HepG2 (cell line): ENCODE measurements around the gene SLC9B2. TPM values are rescaled to one million over a fixed set of nuclear protein-coding genes. Genes with fewer than 3 reads are reported as not detected.

Experiments
- CHD2 ChIP-seq: IDR thresholded peaks from 2 replicates; pipeline ENCODE4 v1.6.1; 2011; ENCODE audit warnings: low read depth, low read length, improper control_type of control experiment
- HDAC2 ChIP-seq: sonication (generic); formaldehyde crosslinking; IDR thresholded peaks from 2 replicates; pipeline ENCODE4 v1.4.0; 2020; ENCODE audit warnings: missing genetic modification reagents
- KLF15 ChIP-seq: sonication (generic); formaldehyde crosslinking; IDR thresholded peaks from 2 replicates; pipeline ENCODE4 v1.8.1; 2023; ENCODE audit warnings: borderline replicate concordance, mild to moderate bottlenecking, inconsistent platforms, missing genetic modification reagents, mixed read lengths
- MED1 ChIP-seq: sonication (generic); formaldehyde crosslinking; IDR thresholded peaks from 2 replicates; pipeline ENCODE4 v1.4.0; 2020; ENCODE audit warnings: missing genetic modification reagents
- MED13 ChIP-seq: sonication (generic); formaldehyde crosslinking; IDR thresholded peaks from 2 replicates; pipeline ENCODE4 v1.5.0; 2020; ENCODE audit warnings: missing genetic modification reagents
- MEF2D ChIP-seq: sonication (generic); formaldehyde crosslinking; IDR thresholded peaks from 2 replicates; pipeline ENCODE4 v1.5.1; 2020; ENCODE audit warnings: mild to moderate bottlenecking, missing genetic modification reagents
- MTA3 ChIP-seq: sonication (generic); formaldehyde crosslinking; IDR thresholded peaks from 2 replicates; pipeline ENCODE4 v1.4.0; 2020; ENCODE audit warnings: missing genetic modification reagents
- NONO ChIP-seq, 2 experiments: fragments of 450-650 bp in 1 of 2; sonication (generic) in 1 of 2; formaldehyde crosslinking in 1 of 2; IDR thresholded peaks in 1 of 2; conservative IDR thresholded peaks in 1 of 2; 2 replicates each; pipeline versions ENCODE4 v1.6.1 to v1.8.0; 2017 to 2022; ENCODE audit warnings: mild to moderate bottlenecking in 1 of 2, missing genetic modification reagents in 1 of 2, moderate library complexity in 1 of 2
- NPAS2 ChIP-seq: sonication (generic); formaldehyde crosslinking; IDR thresholded peaks from 2 replicates; pipeline ENCODE4 v1.8.0; 2022; ENCODE audit warnings: mild to moderate bottlenecking, missing genetic modification reagents, borderline replicate concordance
- NR2C2 ChIP-seq: sonication (generic); formaldehyde crosslinking; IDR thresholded peaks from 2 replicates; pipeline ENCODE4 v1.4.0; 2020; ENCODE audit warnings: missing genetic modification reagents, mild to moderate bottlenecking, moderate library complexity, borderline replicate concordance
- PHF20 ChIP-seq: sonication (generic); formaldehyde crosslinking; IDR thresholded peaks from 2 replicates; pipeline ENCODE4 v1.5.0; 2020; ENCODE audit warnings: mild to moderate bottlenecking, missing genetic modification reagents
- PTBP1 ChIP-seq: fragments of 200-400 bp; formaldehyde crosslinking; IDR thresholded peaks from 2 replicates; pipeline ENCODE4 v1.6.1; 2018; ENCODE audit warnings: low read length, low read depth; ENCODE audit not compliant: poor library complexity, severe bottlenecking
- SALL2 ChIP-seq: sonication (generic); formaldehyde crosslinking; IDR thresholded peaks from 2 replicates; pipeline ENCODE4 v1.8.1; 2023; ENCODE audit warnings: mild to moderate bottlenecking, missing genetic modification reagents, inconsistent platforms
- ZBTB7A ChIP-seq: sonication (generic); formaldehyde crosslinking; IDR thresholded peaks from 2 replicates; pipeline ENCODE4 v1.8.0; 2022; ENCODE audit warnings: mild to moderate bottlenecking, missing genetic modification reagents
- ZFP1 ChIP-seq: IDR thresholded peaks from 2 replicates; pipeline ENCODE4 v1.6.1; 2016
- ZNF260 ChIP-seq: sonication (generic); formaldehyde crosslinking; IDR thresholded peaks from 2 replicates; pipeline ENCODE4 v1.4.0; 2020; ENCODE audit warnings: missing genetic modification reagents, low read depth, mild to moderate bottlenecking, borderline replicate concordance
- ZNF382 ChIP-seq: sonication (generic); formaldehyde crosslinking; IDR thresholded peaks from 2 replicates; pipeline ENCODE4 v1.5.0; 2020; ENCODE audit warnings: missing genetic modification reagents, mild to moderate bottlenecking, borderline replicate concordance
- ZNF431 ChIP-seq: sonication (generic); formaldehyde crosslinking; IDR thresholded peaks from 2 replicates; pipeline ENCODE4 v1.9.0; 2022; ENCODE audit warnings: missing genetic modification reagents, low read depth, mild to moderate bottlenecking, borderline replicate concordance
- ZNF552 ChIP-seq: sonication (generic); formaldehyde crosslinking; IDR thresholded peaks from 2 replicates; pipeline ENCODE4 v1.9.0; 2022; ENCODE audit warnings: missing genetic modification reagents, mild to moderate bottlenecking, borderline replicate concordance
- ZNF792 ChIP-seq: IDR thresholded peaks from 2 replicates; pipeline ENCODE4 v1.6.1; 2016
- ZNF83 ChIP-seq: sonication (generic); formaldehyde crosslinking; IDR thresholded peaks from 2 replicates; pipeline ENCODE4 v1.4.0; 2020; ENCODE audit warnings: missing genetic modification reagents, mild to moderate bottlenecking, borderline replicate concordance
- polyA plus RNA-seq, 8 experiments: library from polyadenylated mRNA; depleted of rRNA in 3 of 8; stranded (reverse) in 7 of 8; unstranded in 1 of 8; fragments of >200 nt; fragmentation: Illumina TruSeq in 4 of 8; extraction: Trizol in 4 of 8; gene quantifications; 2 replicates each; pipeline versions ENCODE4 v1.2.1 to v1.2.3, GENCODE V29; 2011 to 2016; ENCODE audit warnings: low read depth in 4 of 8, missing spikeins in 1 of 8, mixed read lengths in 1 of 8; ENCODE audit not compliant: insufficient read depth in 1 of 8
- total RNA-seq, 5 experiments: library from RNA; depleted of rRNA; stranded (reverse); fragments of >200 nt; fragmentation: Illumina TruSeq; extraction: Trizol; gene quantifications; 2 replicates each; pipeline ENCODE4 v1.2.3, GENCODE V29; 2016; ENCODE audit warnings: low read depth in 1 of 5
- TF ChIP-seq, protein P1 (sequence below): sonication (generic); formaldehyde crosslinking; IDR thresholded peaks from 2 replicates; pipeline ENCODE4 v1.4.0; 2020; ENCODE audit warnings: mild to moderate bottlenecking, missing genetic modification reagents
- TF ChIP-seq, protein P2 (sequence below): sonication (generic); formaldehyde crosslinking; IDR thresholded peaks from 2 replicates; pipeline ENCODE4 v1.4.0; 2020; ENCODE audit warnings: low read depth, mild to moderate bottlenecking, missing genetic modification reagents
- TF ChIP-seq, protein P3 (sequence below): sonication (generic); IDR thresholded peaks from 2 replicates; pipeline ENCODE4 v1.6.1; 2016; ENCODE audit warnings: low read depth, borderline replicate concordance
- TF ChIP-seq, protein P4 (sequence below): sonication (generic); formaldehyde crosslinking; conservative IDR thresholded peaks from 2 replicates; pipeline ENCODE4 v1.4.0; 2020; ENCODE audit warnings: missing genetic modification reagents

Gene SLC9B2
- total and polyA plus RNA-seq, 2 of the 13 experiments (the other 11 are each of a cell fraction or from before 2014, with no cell fraction given) = 23.5 to 38.5 TPM

DNA sequence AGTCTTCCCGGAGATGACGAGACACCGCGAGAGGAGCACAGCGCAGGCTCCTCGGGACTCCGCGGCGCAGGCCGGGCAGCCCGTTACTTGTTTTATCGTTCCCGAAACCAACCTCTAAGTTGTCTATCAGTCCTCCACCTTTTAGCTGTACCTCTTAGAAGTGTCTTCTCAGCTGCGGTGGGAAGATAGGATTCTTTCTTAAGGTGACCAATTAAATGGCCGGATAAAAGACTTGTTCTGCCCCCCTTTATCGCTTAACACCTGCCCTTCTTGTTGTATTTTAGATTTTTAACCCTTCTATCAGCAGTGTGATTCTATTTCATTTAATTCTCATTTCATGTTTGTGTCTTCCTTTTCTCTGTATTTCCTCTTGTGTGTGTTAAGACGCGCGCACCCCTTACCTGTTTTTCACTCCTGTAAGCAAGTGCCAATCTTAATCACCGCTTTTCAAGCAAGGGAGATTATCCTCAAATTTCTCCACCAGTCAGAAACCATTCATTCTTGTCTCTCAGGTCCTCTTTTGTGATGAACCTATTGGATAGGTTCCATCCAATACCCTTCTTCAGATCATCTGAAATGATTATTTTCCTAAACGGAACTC lies at the start of gene SLC9B2 (continued):
- TF ChIP-seq, protein P1, sequence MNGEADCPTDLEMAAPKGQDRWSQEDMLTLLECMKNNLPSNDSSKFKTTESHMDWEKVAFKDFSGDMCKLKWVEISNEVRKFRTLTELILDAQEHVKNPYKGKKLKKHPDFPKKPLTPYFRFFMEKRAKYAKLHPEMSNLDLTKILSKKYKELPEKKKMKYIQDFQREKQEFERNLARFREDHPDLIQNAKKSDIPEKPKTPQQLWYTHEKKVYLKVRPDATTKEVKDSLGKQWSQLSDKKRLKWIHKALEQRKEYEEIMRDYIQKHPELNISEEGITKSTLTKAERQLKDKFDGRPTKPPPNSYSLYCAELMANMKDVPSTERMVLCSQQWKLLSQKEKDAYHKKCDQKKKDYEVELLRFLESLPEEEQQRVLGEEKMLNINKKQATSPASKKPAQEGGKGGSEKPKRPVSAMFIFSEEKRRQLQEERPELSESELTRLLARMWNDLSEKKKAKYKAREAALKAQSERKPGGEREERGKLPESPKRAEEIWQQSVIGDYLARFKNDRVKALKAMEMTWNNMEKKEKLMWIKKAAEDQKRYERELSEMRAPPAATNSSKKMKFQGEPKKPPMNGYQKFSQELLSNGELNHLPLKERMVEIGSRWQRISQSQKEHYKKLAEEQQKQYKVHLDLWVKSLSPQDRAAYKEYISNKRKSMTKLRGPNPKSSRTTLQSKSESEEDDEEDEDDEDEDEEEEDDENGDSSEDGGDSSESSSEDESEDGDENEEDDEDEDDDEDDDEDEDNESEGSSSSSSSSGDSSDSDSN (CRISPR knock-in tag) = 0 out of 2 replicates have a peak, but pooled peaks have one; percentile 70
- no peak for TF ChIP-seq NPAS2 (CRISPR knock-in tag)
- TF ChIP-seq, protein P2, sequence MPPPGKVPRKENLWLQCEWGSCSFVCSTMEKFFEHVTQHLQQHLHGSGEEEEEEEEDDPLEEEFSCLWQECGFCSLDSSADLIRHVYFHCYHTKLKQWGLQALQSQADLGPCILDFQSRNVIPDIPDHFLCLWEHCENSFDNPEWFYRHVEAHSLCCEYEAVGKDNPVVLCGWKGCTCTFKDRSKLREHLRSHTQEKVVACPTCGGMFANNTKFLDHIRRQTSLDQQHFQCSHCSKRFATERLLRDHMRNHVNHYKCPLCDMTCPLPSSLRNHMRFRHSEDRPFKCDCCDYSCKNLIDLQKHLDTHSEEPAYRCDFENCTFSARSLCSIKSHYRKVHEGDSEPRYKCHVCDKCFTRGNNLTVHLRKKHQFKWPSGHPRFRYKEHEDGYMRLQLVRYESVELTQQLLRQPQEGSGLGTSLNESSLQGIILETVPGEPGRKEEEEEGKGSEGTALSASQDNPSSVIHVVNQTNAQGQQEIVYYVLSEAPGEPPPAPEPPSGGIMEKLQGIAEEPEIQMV = no peak
- peak; percentile 0; the same call in 1 of the 2 replicates for TF ChIP-seq SALL2
- TF ChIP-seq MEF2D (CRISPR knock-in tag) = no peak
- 0 out of 2 replicates have a peak, but pooled peaks have one; percentile 0 for TF ChIP-seq ZBTB7A
- no peak for TF ChIP-seq MTA3 (CRISPR knock-in tag)
- no peak for TF ChIP-seq HDAC2 (CRISPR knock-in tag)
- no peak for TF ChIP-seq MED13 (CRISPR knock-in tag)
- TF ChIP-seq, protein P3, sequence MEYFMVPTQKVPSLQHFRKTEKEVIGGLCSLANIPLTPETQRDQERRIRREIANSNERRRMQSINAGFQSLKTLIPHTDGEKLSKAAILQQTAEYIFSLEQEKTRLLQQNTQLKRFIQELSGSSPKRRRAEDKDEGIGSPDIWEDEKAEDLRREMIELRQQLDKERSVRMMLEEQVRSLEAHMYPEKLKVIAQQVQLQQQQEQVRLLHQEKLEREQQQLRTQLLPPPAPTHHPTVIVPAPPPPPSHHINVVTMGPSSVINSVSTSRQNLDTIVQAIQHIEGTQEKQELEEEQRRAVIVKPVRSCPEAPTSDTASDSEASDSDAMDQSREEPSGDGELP = no peak
- no peak for TF ChIP-seq ZNF260
- TF ChIP-seq MED1 = peak; percentile 10; the same call in 1 of the 2 replicates
- TF ChIP-seq, protein P4, sequence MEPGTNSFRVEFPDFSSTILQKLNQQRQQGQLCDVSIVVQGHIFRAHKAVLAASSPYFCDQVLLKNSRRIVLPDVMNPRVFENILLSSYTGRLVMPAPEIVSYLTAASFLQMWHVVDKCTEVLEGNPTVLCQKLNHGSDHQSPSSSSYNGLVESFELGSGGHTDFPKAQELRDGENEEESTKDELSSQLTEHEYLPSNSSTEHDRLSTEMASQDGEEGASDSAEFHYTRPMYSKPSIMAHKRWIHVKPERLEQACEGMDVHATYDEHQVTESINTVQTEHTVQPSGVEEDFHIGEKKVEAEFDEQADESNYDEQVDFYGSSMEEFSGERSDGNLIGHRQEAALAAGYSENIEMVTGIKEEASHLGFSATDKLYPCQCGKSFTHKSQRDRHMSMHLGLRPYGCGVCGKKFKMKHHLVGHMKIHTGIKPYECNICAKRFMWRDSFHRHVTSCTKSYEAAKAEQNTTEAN = peak; percentile 52; the same call in 1 of the 2 replicates
- TF ChIP-seq NONO (IDR thresholded peaks at IDR 0.05) = no peak
- TF ChIP-seq NONO (CRISPR knock-in tag; conservative IDR thresholded peaks at IDR 0.05) = no peak; the same call in 1 of the 2 replicates
- peak; percentile 13; the same call in 1 of the 2 replicates for TF ChIP-seq ZNF431 (CRISPR knock-in tag)
- no peak for TF ChIP-seq ZFP1 (CRISPR knock-in tag)
- no peak for TF ChIP-seq ZNF792 (CRISPR knock-in tag)
- peak; percentile 84 for TF ChIP-seq CHD2
- TF ChIP-seq KLF15 (CRISPR knock-in tag) = 0 out of 2 replicates have a peak, but pooled peaks have one; percentile 11
- no peak for TF ChIP-seq NR2C2 (CRISPR knock-in tag)
- no peak for TF ChIP-seq PTBP1
- TF ChIP-seq ZNF552 (CRISPR knock-in tag) = no peak
- no peak for TF ChIP-seq ZNF382 (CRISPR knock-in tag)
- no peak for TF ChIP-seq ZNF83 (CRISPR knock-in tag)
- no peak for TF ChIP-seq PHF20
